SK-N-SH (cell line): Measurements from ENCODE around the gene TBX21. TPM values are rescaled to one million over a fixed set of nuclear protein-coding genes. Genes with fewer than 3 reads are reported as not detected.

Source experiments
- CTCF ChIA-PET: fragments of 300-600, 350-600 bp; formaldehyde crosslinking; extraction: SDS; loops from one replicate; lab custom pipeline; 2021; lab: Yijun Ruan, JAX
- POLR2A ChIA-PET: fragments of 350-600 bp; sonication (Branson Sonifier 250); formaldehyde crosslinking; extraction: SDS; loops from one replicate; lab custom pipeline; 2020; ENCODE audit warnings: antibody characterized with exemption, inconsistent platforms; lab: Yijun Ruan, JAX
- DNase-seq: peaks from one replicate; pipeline ENCODE4 v3.0.0; 2012
- H2AFZ ChIP-seq: fragments of 200-600 bp; sonication (generic); 2 replicates; pipeline ENCODE4 v1.8.1; 2016; ENCODE audit warnings: antibody characterized with exemption, mild to moderate bottlenecking, low read depth
- H3F3A ChIP-seq: fragments of 200-600 bp; sonication (generic); replicated peaks from 2 replicates; pipeline ENCODE3; 2016; ENCODE audit warnings: antibody characterized with exemption, mild to moderate bottlenecking; ENCODE audit not compliant: insufficient read depth
- H3K27ac ChIP-seq, 2 experiments: fragments of 200-500 bp in 1 of 2; fragments of 200-600 bp in 1 of 2; sonication (Bioruptor generic) in 1 of 2; sonication (generic), shearing (Covaris generic) in 1 of 2; 2 replicates each; pipeline versions ENCODE4 v1.5.1 to v1.6.1; 2014 to 2016; ENCODE audit warnings: low read depth in 2 of 2, inconsistent platforms in 1 of 2, low read length in 1 of 2, mild to moderate bottlenecking in 1 of 2, mixed read lengths in 1 of 2
- H3K27me3 ChIP-seq: fragments of 200-600 bp; sonication (generic), shearing (Covaris generic); 2 replicates; pipeline ENCODE4 v1.6.1; 2016; ENCODE audit warnings: mixed run types; ENCODE audit not compliant: insufficient read depth
- H3K36me3 ChIP-seq, 2 experiments: fragments of 200-500 bp in 1 of 2; fragments of 200-600 bp in 1 of 2; sonication (Bioruptor generic) in 1 of 2; sonication (generic) in 1 of 2; replicated peaks in 1 of 2; 2 replicates each; pipeline versions ENCODE3 to v1.5.1; 2014 to 2016; ENCODE audit warnings: low read length in 1 of 2, mild to moderate bottlenecking in 1 of 2; ENCODE audit not compliant: insufficient read depth in 2 of 2, control insufficient read depth in 1 of 2
- H3K4me1 ChIP-seq, 2 experiments: fragments of 200-500 bp in 1 of 2; fragments of 200-600 bp in 1 of 2; sonication (Bioruptor generic) in 1 of 2; sonication (generic), shearing (Covaris generic) in 1 of 2; 2 replicates each; pipeline versions ENCODE4 v1.5.1 to v1.6.1; 2014 to 2016; ENCODE audit warnings: low read depth in 1 of 2, low read length in 1 of 2, mixed run types in 1 of 2; ENCODE audit not compliant: insufficient read depth in 2 of 2, control insufficient read depth in 1 of 2
- H3K4me2 ChIP-seq: fragments of 200-600 bp; sonication (generic), shearing (Covaris generic); 2 replicates; pipeline ENCODE4 v1.6.1; 2017; ENCODE audit warnings: mixed run types
- H3K4me3 ChIP-seq, 2 experiments: fragments of 200-500 bp in 1 of 2; fragments of 200-600 bp in 1 of 2; sonication (Bioruptor generic) in 1 of 2; sonication (generic), shearing (Covaris generic) in 1 of 2; 2 replicates each; pipeline versions ENCODE4 v1.5.1 to v1.8.1; 2014 to 2016; ENCODE audit warnings: low read depth in 2 of 2, inconsistent platforms in 1 of 2, low read length in 1 of 2, mild to moderate bottlenecking in 1 of 2, mixed read lengths in 1 of 2, moderate library complexity in 1 of 2
- H3K79me2 ChIP-seq: fragments of 200-600 bp; sonication (generic); 2 replicates; pipeline ENCODE4 v1.8.1; 2017; ENCODE audit warnings: mild to moderate bottlenecking; ENCODE audit not compliant: insufficient read depth
- H3K9ac ChIP-seq: fragments of 200-600 bp; sonication (generic); 2 replicates; pipeline ENCODE4 v1.6.1; 2017; ENCODE audit warnings: mixed run types
- H3K9me2 ChIP-seq: fragments of 200-600 bp; sonication (generic); 2 replicates; pipeline ENCODE4 v1.6.1; 2017; ENCODE audit warnings: mixed run types
- H3K9me3 ChIP-seq: fragments of 200-600 bp; sonication (generic); 2 replicates; pipeline ENCODE4 v1.6.1; 2017; ENCODE audit warnings: mixed run types, mild to moderate bottlenecking, moderate library complexity
- H4K20me1 ChIP-seq: fragments of 200-600 bp; sonication (generic); 2 replicates; pipeline ENCODE4 v1.6.1; 2017; ENCODE audit warnings: mild to moderate bottlenecking, mixed run types; ENCODE audit not compliant: insufficient read depth
- CHD2 ChIP-seq: fragments of 150-350 bp; IDR thresholded peaks from 2 replicates; pipeline ENCODE4 v1.6.1; 2018; ENCODE audit warnings: low read length; ENCODE audit not compliant: partially characterized antibody
- CTCF ChIP-seq: fragments of 200-600 bp; sonication (generic); IDR thresholded peaks from 2 replicates; pipeline ENCODE4 v1.6.1; 2017; ENCODE audit warnings: antibody characterized with exemption, mild to moderate bottlenecking, moderate library complexity
- EP300 ChIP-seq, 2 experiments: IDR thresholded peaks; 2 replicates each; pipeline versions ENCODE4 v1.4.0 to v1.6.1; 2012; ENCODE audit warnings: borderline replicate concordance in 1 of 2, low read depth in 1 of 2, low read length in 1 of 2
- EZH2phosphoT487 ChIP-seq: fragments of 200-600 bp; sonication (generic); IDR thresholded peaks from 2 replicates; pipeline ENCODE4 v1.6.1; 2017; ENCODE audit warnings: low read depth, mixed run types, mild to moderate bottlenecking, antibody characterized with exemption, moderate library complexity, borderline replicate concordance
- FOXJ3 ChIP-seq: sonication (generic); formaldehyde crosslinking; IDR thresholded peaks from 2 replicates; pipeline ENCODE4 v1.5.1; 2020; ENCODE audit warnings: mild to moderate bottlenecking, missing genetic modification reagents
- GABPA ChIP-seq: IDR thresholded peaks from 2 replicates; pipeline ENCODE4 v1.4.0; 2012; ENCODE audit warnings: low read depth, mild to moderate bottlenecking
- MEF2A ChIP-seq: IDR thresholded peaks from 2 replicates; pipeline ENCODE4 v1.4.0; 2012; ENCODE audit warnings: low read depth, borderline replicate concordance
- MXI1 ChIP-seq: IDR thresholded peaks from 2 replicates; pipeline ENCODE4 v1.6.1; 2012; ENCODE audit warnings: mild to moderate bottlenecking, low read depth, low read length, improper control_type of control experiment
- NFIC ChIP-seq: IDR thresholded peaks from 2 replicates; pipeline ENCODE4 v1.4.0; 2012; ENCODE audit warnings: borderline replicate concordance
- RCOR1 ChIP-seq: fragments of 150-350 bp; IDR thresholded peaks from 2 replicates; pipeline ENCODE4 v1.6.1; 2017; ENCODE audit warnings: antibody characterized with exemption, low read length
- RFX5 ChIP-seq: IDR thresholded peaks from 2 replicates; pipeline ENCODE4 v1.6.1; 2012; ENCODE audit warnings: mild to moderate bottlenecking, improper control_type of control experiment, low read length
- RXRA ChIP-seq: IDR thresholded peaks from 2 replicates; pipeline ENCODE4 v1.4.0; 2012; ENCODE audit warnings: low read depth, mild to moderate bottlenecking, borderline replicate concordance
- SIN3A ChIP-seq: IDR thresholded peaks from 2 replicates; pipeline ENCODE4 v1.6.1; 2012; ENCODE audit warnings: low read depth, mild to moderate bottlenecking, low read length, moderate library complexity, borderline replicate concordance
- TCF12 ChIP-seq: IDR thresholded peaks from 2 replicates; pipeline ENCODE4 v1.4.0; 2012
- WGBS: methylation state at CpG from one replicate; pipeline ENCODE4 v1.1.6; 2017; ENCODE audit warnings: low lambda C conversion rate; 5-methylcytosine and 5-hydroxymethylcytosine counted together
- polyA plus RNA-seq, 3 experiments: library from polyadenylated mRNA; depleted of rRNA; stranded (reverse); fragments of >200 nt; gene quantifications; 2 replicates each; pipeline ENCODE4 v1.2.3, GENCODE V29; 2012
- TF ChIP-seq, protein P1 (sequence below): fragments of 150-350 bp; IDR thresholded peaks from 2 replicates; pipeline ENCODE4 v1.6.1; 2016; ENCODE audit warnings: mild to moderate bottlenecking, low read depth, low read length
- TF ChIP-seq, protein P2 (sequence below): IDR thresholded peaks from 2 replicates; pipeline ENCODE4 v1.4.0; 2012; ENCODE audit warnings: low read depth

TBX21 gene
- polyA plus RNA-seq, 1 of the 3 experiments (the other 2 are of a cell fraction) = not detected

- Histone ChIP-seq H2AFZ (peak within 1 kb of the TSS; percentile 88; the same call in 1 of the 2 replicates), H3K4me1 (peaks cover 14 to 23% of the 10 kb centered on the region in 2 experiments; a peak in 3 of 4 replicates), H3K4me3 (peak within 1 kb of the TSS; percentile 60 to 76), H3K9ac (peak within 1 kb of the TSS; percentile 68), H3K9me3 (no peaks in the 10 kb centered on the region), H3K36me3 (peaks cover 0 to 5% of the 10 kb centered on the region in 2 experiments), H3K4me2 (peak within 1 kb of the TSS; percentile 97), H4K20me1 (peaks cover under 1% of the 10 kb centered on the region; the same call in 1 of the 2 replicates), H3K9me2 (no peaks in the 10 kb centered on the region), H3F3A (peaks cover 17% of the 10 kb centered on the region), H3K27me3 (no peaks in the 10 kb centered on the region), H3K79me2 (no peaks in the 10 kb centered on the region), H3K27ac (peak within 1 kb of the TSS in 1 of 2 experiments; percentile 87; a peak in 2 of 4 replicates)
- no peak for TF ChIP-seq EP300 (IDR thresholded peaks at IDR 0.05; ENCODE audit: borderline replicate concordance in 1 of 2, low read depth in 1 of 2, low read length in 1 of 2)
- 0 out of 2 replicates have a peak, but pooled peaks have one; percentile 13 for TF ChIP-seq SIN3A
- TF ChIP-seq CTCF = peak; percentile 5; the same call in 1 of the 2 replicates
- TF ChIP-seq RFX5 = no peak
- TF ChIP-seq, protein P1, sequence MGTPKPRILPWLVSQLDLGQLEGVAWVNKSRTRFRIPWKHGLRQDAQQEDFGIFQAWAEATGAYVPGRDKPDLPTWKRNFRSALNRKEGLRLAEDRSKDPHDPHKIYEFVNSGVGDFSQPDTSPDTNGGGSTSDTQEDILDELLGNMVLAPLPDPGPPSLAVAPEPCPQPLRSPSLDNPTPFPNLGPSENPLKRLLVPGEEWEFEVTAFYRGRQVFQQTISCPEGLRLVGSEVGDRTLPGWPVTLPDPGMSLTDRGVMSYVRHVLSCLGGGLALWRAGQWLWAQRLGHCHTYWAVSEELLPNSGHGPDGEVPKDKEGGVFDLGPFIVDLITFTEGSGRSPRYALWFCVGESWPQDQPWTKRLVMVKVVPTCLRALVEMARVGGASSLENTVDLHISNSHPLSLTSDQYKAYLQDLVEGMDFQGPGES = no peak
- TF ChIP-seq NFIC = no peak; the same call in 1 of the 2 replicates
- TF ChIP-seq, protein P2, sequence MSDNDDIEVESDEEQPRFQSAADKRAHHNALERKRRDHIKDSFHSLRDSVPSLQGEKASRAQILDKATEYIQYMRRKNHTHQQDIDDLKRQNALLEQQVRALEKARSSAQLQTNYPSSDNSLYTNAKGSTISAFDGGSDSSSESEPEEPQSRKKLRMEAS = peak; percentile 17; the same call in 1 of the 2 replicates
- no peak for TF ChIP-seq GABPA
- peak; percentile 95 for TF ChIP-seq MXI1
- TF ChIP-seq RCOR1 = no peak
- TF ChIP-seq RXRA = no peak
- TF ChIP-seq MEF2A = no peak
- no peak for TF ChIP-seq EZH2phosphoT487
- no peak for TF ChIP-seq TCF12
- TF ChIP-seq CHD2 = peak; percentile 70
- no peak for TF ChIP-seq FOXJ3
- POLR2A ChIA-PET = interaction anchor here (0.7 to 1.1 kb wide), 6 partner anchors 10 to 128 kb away, joined by 3 read pairs; partner anchors contain the start of genes KPNB1 and OSBPL7
- 2% methylated on average over 74 of the region's 87 CpGs for WGBS
- peak; percentile 99 for DNase-seq
- CTCF ChIA-PET = interaction anchor here (1.5 to 11.3 kb wide), 8 partner anchors 19 to 153 kb away, joined by 3 to 211 read pairs (median 8); no protein-coding TSS in a partner anchor
Measured at GRCh38 chr17:47693731-47694580, 39.1 kb upstream of the TBX21 start, which contains the start of gene TBKBP1. Gene TBKBP1, plus strand, starts transcription at chr17:47694161. Its CDS starts 1,952 bp downstream, at chr17:47696113.
